Left forelimb (tissue), 1 donor: ENCODE data around the gene CCDC69.
"Not testable (repeated sequence)": the region's sequence is repeated elsewhere in the genome, so short reads cannot be mapped to it uniquely, and the experiment has no call there.

Experiments
- DNase-seq: peaks from one replicate; pipeline ENCODE4 v3.0.0-alpha.2; 2018; ENCODE audit warnings: low spot score

The CCDC69 gene

GRCh38 chr5:151245680-151246219 is 21.9 kb upstream of the CCDC69 start:
- no peak for DNase-seq

DNA sequence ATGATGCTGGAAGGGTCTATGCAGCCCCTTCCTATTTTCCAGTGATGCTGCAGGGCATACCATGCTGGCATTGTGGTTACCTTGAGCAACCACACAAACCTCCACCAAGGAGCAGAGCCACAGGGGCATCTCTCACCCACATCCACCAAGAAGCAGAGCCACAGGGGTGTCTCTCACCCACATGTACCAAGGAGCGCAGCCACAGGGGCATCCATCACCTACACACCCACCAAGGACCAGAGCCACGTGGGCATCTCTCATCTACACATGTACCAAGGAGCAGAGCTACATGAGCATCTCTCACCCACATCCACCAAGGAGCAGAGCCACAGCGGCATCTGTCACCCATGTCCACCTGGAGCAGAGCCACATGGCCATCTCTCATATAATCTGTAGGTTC is 20.3 kb upstream of the CCDC69 start:
- DNase-seq = no peak

- DNase-seq = no peak
These were observed 19.7 kb upstream of the CCDC69 start for GRCh38 chr5:151243564-151243963.

- no peak for DNase-seq
These were observed 19.2 kb upstream of the CCDC69 start for GRCh38 chr5:151243127-151243526.

DNA sequence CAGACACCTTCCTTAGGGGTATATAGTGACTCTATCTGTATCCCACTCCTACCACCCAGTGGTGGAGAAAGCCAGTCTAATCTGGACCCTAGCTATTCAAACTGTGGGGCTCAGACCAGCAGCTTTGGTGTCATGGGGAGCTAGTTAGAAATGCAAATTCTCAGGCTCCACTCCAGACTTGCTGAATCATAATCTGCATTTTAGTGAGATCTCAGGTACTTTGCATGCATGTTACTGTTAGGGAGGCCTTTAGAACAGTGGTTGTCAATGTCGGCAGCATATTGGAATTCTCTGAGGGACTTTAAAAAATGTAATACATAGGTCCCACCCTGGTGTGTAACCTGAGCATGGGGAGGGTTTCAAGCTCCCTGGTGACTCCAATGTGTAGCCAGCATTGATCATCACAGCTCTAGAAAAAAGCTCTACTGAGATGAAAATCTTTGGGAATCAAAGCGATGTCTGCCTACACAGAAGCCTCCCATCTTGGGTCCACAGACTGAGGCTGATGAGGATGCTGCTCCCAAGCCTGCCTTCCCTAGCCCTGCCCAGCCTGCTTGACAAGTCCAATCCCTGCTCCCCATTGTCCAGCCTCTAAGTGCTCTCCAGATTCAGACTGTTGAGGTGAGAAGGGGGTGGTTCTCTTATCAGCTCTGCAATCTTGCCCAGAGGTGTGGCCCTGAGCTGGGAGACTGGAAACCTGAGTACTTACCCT is 17.2 kb upstream of the CCDC69 start:
- DNase-seq = no peak

- DNase-seq = not testable (repeated sequence)
These were observed 16.5 kb upstream of the CCDC69 start for GRCh38 chr5:151240268-151240835.

DNA sequence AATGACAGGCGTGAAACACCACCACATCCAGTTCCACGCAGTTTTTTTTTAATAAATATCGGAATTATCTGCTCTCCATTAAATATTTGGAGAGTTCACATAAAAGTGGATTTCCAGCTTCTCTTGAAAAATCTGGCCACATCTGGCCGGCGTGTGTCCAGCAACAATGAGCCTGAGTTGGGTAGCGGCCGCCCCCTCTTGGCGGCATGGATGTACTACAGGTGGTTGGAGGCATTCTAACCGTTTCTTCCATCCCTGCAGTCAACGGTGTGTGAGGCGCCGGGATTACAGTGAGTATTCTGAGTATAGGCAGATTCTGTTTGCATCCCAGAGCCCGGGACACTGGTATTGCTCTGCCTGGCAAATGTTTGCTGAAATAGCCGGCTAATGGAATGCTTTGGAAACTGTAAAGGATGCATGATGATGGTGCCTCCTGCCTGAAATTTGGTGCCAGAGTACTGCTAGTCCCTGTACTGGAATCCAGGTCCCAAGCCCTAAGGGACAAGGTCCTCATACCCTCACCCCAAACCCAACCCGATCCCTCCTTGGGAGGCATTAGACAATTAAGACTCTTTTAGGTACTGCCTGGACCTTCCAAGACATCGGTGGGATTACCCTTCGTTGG is 15.5 kb upstream of the CCDC69 start:
- DNase-seq = peak; percentile 86

DNA sequence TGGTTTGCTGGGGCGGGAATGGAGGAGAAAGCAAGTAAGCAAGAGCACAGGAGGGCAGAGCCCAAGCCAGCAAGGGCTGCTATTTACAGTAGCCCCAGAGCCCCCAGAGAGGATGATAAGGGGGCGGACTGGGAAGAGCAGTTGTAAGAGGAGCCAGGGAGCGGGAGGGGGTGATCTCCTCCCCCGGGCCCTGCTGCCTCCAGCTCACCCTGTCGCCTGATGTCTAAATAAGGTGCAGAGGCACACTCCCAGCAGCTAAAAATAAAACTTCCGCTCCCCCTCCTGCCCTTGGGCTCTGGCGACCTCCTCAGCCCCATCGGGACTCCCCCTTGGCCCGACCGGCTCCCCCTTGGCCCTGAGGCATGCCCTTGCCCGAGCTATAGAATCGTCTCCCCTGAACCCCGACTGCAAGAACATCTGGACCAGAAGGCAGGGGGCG is 14.4 kb upstream of the CCDC69 start:
- DNase-seq = no peak

DNA sequence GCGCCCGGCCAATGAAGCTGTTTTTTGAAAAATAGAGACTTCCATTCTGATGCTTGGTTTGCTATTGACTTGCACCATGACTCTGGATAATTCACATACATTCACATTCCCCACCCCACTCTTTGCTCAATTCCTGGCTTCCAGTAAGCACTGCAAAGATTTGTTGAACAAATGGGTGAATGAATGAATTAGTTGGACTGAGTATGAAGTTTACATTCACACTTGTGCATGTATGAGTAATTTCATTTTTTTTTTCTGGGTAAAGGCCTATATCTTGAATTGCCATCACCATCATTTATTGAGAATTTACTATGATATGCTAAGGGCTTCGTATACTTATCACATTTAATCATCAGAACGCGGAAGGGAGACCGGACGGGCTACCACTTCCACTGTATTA is 13.8 kb upstream of the CCDC69 start:
- DNase-seq = no peak

GRCh38 chr5:151236888-151237287 is 13.0 kb upstream of the CCDC69 start:
- DNase-seq = no peak

- DNase-seq = not testable (repeated sequence)
These were observed 11.3 kb upstream of the CCDC69 start for GRCh38 chr5:151235239-151235571.

DNA sequence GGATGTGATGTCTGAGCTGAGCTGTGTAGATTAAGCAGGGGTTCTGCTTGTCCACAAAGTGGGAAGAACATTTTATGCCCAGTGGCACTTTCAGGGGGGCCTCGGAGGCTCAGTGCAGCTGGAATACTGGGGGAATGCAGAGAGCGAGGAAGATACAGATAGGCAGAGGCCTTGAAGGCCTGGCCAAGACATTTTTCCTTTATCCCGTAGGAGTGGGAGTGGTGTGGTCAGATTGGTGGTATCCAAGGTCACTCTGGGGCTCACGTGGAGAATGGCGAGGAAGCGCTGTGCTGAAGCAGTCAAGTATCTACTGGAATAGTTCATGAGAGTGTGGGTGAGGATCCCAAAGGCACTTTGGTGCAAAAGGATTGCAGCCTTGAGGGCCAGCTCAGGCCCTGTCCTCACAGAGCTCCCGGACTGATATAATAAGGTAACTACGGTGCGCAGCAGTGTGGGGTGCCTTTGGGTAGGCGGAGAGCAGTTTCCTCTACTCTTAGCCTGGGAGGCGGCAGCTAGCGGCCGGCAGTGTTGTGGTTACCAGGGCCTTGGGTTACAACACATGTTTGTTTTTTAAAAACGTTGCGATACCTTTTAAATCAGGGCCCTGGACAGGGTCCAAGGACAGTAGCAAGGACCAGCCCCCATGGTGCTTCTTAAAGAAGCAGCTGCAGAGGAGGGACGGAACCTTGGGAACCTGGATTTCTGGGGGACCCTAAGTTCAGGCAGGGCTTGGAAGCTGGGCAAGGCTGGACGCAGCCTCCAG is 10.8 kb upstream of the CCDC69 start:
- no peak for DNase-seq

DNA sequence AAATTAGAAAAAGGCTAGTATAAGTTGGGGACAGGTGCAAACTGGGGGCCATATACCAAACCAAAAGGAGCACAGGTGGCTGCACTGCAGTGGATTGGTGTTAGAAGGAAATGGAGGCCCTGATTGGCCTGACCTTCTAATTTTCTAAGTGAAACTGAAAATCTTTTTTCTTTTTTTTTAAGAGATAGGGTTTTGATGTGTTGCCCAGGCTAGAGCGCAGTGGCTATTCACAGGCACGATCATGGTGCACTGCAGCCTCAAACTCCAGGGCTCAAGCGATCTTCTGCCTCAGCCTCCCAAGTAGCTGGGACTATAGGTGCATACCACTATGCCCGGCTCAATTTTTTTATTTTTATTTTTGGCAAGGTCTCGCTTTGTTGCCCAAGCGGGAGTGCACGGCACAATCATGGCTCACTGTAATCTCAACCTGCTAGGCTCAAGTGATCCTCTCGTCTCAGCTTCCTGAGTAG is 9.8 kb upstream of the CCDC69 start:
- DNase-seq = no peak

DNA sequence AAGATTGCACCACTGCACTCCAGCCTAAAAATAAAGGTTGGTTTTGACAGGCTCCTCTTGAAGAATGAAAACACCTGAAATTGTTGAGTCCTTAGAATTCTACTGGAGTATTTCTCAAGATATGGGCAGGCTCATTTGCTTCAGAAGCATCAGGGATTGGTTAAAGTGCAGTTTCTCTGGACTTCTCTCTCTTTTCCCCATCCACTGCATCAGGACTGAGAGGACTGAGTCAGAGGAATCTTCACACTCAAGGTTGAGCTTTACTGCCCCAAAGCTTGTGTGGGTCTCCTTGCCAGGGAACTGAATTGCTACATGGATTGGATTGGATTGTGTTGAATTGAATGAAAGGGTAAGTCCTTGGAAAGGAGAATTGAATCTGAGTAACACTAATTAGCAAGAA is 7.5 kb upstream of the CCDC69 start:
- no peak for DNase-seq

GRCh38 chr5:151230048-151230680 is 6.3 kb upstream of the CCDC69 start:
- DNase-seq = no peak

DNA sequence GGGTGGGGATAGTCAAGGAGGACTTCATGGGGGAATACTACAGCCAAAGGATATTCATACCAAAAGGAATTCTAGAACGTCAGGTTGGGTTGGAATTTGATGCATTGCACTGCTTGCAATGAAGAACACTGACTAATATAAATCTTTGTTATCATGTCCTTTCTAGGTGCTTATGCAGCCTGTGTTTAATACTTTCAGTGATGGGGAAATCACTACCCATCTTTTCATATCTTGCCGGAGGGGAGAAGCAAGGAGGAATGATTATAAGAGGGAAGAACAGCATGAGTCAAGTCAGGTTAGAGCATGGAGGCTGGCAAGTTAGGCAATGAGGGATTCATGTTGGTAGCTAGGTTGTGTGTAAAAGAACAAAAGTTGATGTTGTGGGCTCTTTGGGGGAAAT is 5.1 kb upstream of the CCDC69 start:
- DNase-seq = no peak

- no peak for DNase-seq
These were observed 4.1 kb upstream of the CCDC69 start for GRCh38 chr5:151227918-151228447.

GRCh38 chr5:151225475-151225874 is 1.6 kb upstream of the CCDC69 start:
- DNase-seq = no peak

- no peak for DNase-seq
These were observed 1.2 kb upstream of the CCDC69 start for GRCh38 chr5:151225071-151225470.

GRCh38 chr5:151224372-151224771 is 480 bp upstream of the CCDC69 start:
- DNase-seq = no peak

- DNase-seq = no peak
These were observed 974 bp downstream of the CCDC69 start for GRCh38 chr5:151222790-151223446.
